ENCODE results near the gene ANKH. TPM values are rescaled to one million over a fixed set of nuclear protein-coding genes. Genes with fewer than 3 reads are reported as not detected.

Gene ANKH
- total RNA-seq, 1 experiment from 2014 or later = 4.7 TPM

DNA sequence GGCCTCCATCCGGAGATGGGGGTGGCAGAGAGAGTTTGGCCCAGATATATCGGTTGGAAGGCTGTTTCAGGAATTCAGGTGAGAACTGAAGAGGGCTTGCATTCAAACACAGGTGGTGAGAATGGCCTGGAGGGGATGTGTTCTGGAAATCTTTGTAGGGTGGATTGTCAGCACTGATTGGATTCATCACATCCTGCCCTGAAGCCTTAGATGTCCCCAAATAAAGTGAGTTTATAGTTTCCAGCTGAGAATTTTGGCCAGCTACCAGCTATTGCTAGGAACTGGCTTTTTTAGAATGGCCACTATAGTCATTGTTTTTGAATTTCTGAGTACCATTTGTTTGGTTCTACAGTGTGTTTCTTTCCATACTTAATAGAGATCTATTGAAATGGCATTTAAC, 46.1 kb upstream of the ANKH start:
- no TSS peak for BruUV-seq (replicated peaks)
- CTCF ChIA-PET = no interaction called here

DNA sequence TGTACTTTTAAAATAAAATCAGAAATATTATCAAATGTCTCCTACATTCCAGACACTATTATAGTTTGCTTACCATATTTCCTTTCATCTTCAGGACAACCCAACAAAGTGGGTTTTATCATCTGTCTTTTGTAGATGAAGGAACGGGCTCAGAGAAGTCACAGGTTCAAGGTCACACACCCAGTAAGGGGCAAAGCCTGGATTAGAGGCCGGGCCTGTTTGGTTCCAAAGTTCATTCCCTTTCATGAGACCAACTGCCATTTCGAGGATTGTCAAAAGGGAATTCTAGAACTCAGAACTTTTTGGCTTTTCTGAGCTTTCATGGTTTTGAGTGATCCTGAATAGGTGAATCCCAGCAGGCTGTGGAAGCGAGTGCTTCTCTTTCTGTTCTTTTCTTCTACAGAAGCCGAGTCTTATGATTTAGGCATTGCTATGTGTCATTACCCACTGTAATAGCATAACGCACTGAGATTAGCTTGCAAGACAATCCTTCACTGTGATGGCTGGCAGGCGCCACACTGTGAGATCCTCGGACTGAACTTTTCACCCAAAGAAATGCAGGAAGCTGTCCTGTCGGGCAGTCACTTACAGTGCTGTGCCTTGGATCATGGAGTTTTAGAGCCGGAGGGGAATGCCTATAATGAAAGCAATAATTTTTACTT, 43.8 kb upstream of the ANKH start:
- Histone ChIP-seq H3K9me3 (no peaks in the 10 kb centered on the region), H3K4me3 (ENCODE audit: low read depth, low read length) (no peak overlapping the region), H3K27me3 (replicated peaks; ENCODE audit: control insufficient read depth, insufficient read depth, low read length) (no peaks in the 10 kb centered on the region), H3K4me1 (no peaks in the 10 kb centered on the region), H3K36me3 (ENCODE audit: control insufficient read depth, insufficient read depth, low read length) (no peaks in the 10 kb centered on the region)
- CTCF ChIA-PET = interaction anchor here (0.5 kb wide), 1 partner anchor 791 kb away, joined by 5 read pairs; no protein-coding TSS in a partner anchor
- Mint-ChIP-seq H3K9me3 (ENCODE audit: unreplicated experiment) (no peaks in the 10 kb centered on the region), H3K36me3 (ENCODE audit: insufficient read depth, unreplicated experiment) (no peaks in the 10 kb centered on the region), H3K4me1 (ENCODE audit: low read depth, unreplicated experiment) (no peaks in the 10 kb centered on the region), H3K4me3 (ENCODE audit: unreplicated experiment) (no peak overlapping the region), H3K27ac (ENCODE audit: unreplicated experiment) (no peak overlapping the region), H3K27me3 (ENCODE audit: insufficient read depth, unreplicated experiment) (peaks cover 7% of the 10 kb centered on the region)
- TF ChIP-seq, protein P1, sequence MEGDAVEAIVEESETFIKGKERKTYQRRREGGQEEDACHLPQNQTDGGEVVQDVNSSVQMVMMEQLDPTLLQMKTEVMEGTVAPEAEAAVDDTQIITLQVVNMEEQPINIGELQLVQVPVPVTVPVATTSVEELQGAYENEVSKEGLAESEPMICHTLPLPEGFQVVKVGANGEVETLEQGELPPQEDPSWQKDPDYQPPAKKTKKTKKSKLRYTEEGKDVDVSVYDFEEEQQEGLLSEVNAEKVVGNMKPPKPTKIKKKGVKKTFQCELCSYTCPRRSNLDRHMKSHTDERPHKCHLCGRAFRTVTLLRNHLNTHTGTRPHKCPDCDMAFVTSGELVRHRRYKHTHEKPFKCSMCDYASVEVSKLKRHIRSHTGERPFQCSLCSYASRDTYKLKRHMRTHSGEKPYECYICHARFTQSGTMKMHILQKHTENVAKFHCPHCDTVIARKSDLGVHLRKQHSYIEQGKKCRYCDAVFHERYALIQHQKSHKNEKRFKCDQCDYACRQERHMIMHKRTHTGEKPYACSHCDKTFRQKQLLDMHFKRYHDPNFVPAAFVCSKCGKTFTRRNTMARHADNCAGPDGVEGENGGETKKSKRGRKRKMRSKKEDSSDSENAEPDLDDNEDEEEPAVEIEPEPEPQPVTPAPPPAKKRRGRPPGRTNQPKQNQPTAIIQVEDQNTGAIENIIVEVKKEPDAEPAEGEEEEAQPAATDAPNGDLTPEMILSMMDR (IDR thresholded peaks at IDR 0.05; ENCODE audit: insufficient read depth in 1 of 2, low read depth in 1 of 2, low read length in 1 of 2, severe bottlenecking in 1 of 2, unreplicated experiment in 1 of 2) = no peak
- BruUV-seq (replicated peaks) = no TSS peak
- POLR2A ChIA-PET = no interaction called here
- intact Hi-C loops (cut with micrococcal nuclease; ENCODE audit: unreplicated experiment) = no loop called here
- no peak for DNase-seq

More for the DNA sequence above, 46.1 kb upstream of the ANKH start:
- POLR2A ChIA-PET = no interaction called here
- Mint-ChIP-seq H3K36me3 (ENCODE audit: insufficient read depth, unreplicated experiment) (no peaks in the 10 kb centered on the region), H3K27me3 (ENCODE audit: insufficient read depth, unreplicated experiment) (peaks cover 7% of the 10 kb centered on the region), H3K4me3 (ENCODE audit: unreplicated experiment) (no peak overlapping the region), H3K27ac (ENCODE audit: unreplicated experiment) (no peak overlapping the region), H3K4me1 (ENCODE audit: low read depth, unreplicated experiment) (no peaks in the 10 kb centered on the region), H3K9me3 (ENCODE audit: unreplicated experiment) (no peaks in the 10 kb centered on the region)
- TF ChIP-seq, protein P1 (IDR thresholded peaks at IDR 0.05; ENCODE audit: insufficient read depth in 1 of 2, low read depth in 1 of 2, low read length in 1 of 2, severe bottlenecking in 1 of 2, unreplicated experiment in 1 of 2) = no peak
- no peak for DNase-seq
- Histone ChIP-seq H3K4me3 (ENCODE audit: low read depth, low read length) (no peak overlapping the region), H3K9me3 (no peaks in the 10 kb centered on the region), H3K36me3 (ENCODE audit: control insufficient read depth, insufficient read depth, low read length) (no peaks in the 10 kb centered on the region), H3K27me3 (replicated peaks; ENCODE audit: control insufficient read depth, insufficient read depth, low read length) (no peaks in the 10 kb centered on the region), H3K4me1 (no peaks in the 10 kb centered on the region)
- intact Hi-C loops (cut with micrococcal nuclease; ENCODE audit: unreplicated experiment) = no loop called here

DNA sequence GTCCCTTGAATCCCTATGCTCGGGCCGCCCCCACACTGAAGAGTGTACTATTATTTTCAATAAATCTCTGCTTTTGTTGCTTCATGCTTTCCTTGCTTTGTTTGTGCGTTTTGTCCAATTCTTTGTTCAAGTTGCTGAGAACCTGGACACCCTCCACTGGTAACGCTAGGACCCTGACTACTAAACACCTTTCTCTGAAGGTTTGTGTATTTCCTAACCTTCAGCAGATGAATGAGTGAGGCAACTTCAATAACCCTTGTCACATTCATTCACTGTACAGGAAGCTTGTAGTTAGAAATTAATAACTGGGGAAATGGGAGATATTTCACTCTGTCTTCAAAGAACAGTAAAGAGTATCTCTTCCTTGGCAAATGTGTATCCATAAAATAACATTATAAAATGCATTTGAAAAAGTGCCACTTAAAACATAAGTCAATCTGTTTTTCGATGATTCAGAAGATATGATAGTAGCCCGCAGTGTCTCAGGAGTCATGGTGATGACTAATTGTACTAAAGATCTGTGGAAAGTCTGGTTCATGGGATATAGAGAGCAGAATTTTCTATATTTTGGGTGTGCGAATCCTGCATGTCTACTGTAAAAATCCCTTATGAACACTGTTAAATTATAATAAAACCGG, 43.2 kb upstream of the ANKH start:
- H3K36me3 ChIP-seq (ENCODE audit: control insufficient read depth, insufficient read depth, low read length) = no peaks in the 10 kb centered on the region
- H3K4me1 ChIP-seq = no peaks in the 10 kb centered on the region
- no peak overlapping the region for H3K4me3 ChIP-seq (ENCODE audit: low read depth, low read length)
- no TSS peak for BruUV-seq (replicated peaks)
- DNase-seq = no peak
- no peaks in the 10 kb centered on the region for H3K9me3 ChIP-seq
- Mint-ChIP-seq H3K36me3 (ENCODE audit: insufficient read depth, unreplicated experiment) (no peaks in the 10 kb centered on the region), H3K4me1 (ENCODE audit: low read depth, unreplicated experiment) (no peaks in the 10 kb centered on the region), H3K27ac (ENCODE audit: unreplicated experiment) (no peak overlapping the region), H3K27me3 (ENCODE audit: insufficient read depth, unreplicated experiment) (peaks cover 7% of the 10 kb centered on the region), H3K4me3 (ENCODE audit: unreplicated experiment) (no peak overlapping the region), H3K9me3 (ENCODE audit: unreplicated experiment) (no peaks in the 10 kb centered on the region)
- no peaks in the 10 kb centered on the region for H3K27me3 ChIP-seq (replicated peaks; ENCODE audit: control insufficient read depth, insufficient read depth, low read length)
- intact Hi-C loops (cut with micrococcal nuclease; ENCODE audit: unreplicated experiment) = no loop called here
- CTCF ChIA-PET = no interaction called here
- TF ChIP-seq, protein P1 (IDR thresholded peaks at IDR 0.05; ENCODE audit: insufficient read depth in 1 of 2, low read depth in 1 of 2, low read length in 1 of 2, severe bottlenecking in 1 of 2, unreplicated experiment in 1 of 2) = no peak
- POLR2A ChIA-PET = no interaction called here

All from Caco-2 (cell line).